Right lobe of liver (tissue), 4 donors: Measurements from ENCODE around the gene CDC42BPA.

Source experiments
- POLR2A ChIP-seq: fragments of 450-650 bp; IDR thresholded peaks from one replicate; pipeline ENCODE4 v1.6.1; 2017; ENCODE audit warnings: antibody characterized with exemption, mild to moderate bottlenecking
- TF ChIP-seq, protein P1 (sequence below), 4 donors: fragments of 200-600 bp in 3 of 4; fragments of 450-650 bp in 1 of 4; IDR thresholded peaks; one replicate each; pipeline versions ENCODE4 v1.5.1 to v1.8.0; 2016 to 2022; ENCODE audit warnings: antibody characterized with exemption in 4 of 4, mild to moderate bottlenecking in 2 of 4
- donor health status: DM: no; HTN: no; CAD: no.
- donor health status: DM: no; HTN: no; CAD: no.
- donor health status: DM: no; HTN: yes; CAD: no.

DNA sequence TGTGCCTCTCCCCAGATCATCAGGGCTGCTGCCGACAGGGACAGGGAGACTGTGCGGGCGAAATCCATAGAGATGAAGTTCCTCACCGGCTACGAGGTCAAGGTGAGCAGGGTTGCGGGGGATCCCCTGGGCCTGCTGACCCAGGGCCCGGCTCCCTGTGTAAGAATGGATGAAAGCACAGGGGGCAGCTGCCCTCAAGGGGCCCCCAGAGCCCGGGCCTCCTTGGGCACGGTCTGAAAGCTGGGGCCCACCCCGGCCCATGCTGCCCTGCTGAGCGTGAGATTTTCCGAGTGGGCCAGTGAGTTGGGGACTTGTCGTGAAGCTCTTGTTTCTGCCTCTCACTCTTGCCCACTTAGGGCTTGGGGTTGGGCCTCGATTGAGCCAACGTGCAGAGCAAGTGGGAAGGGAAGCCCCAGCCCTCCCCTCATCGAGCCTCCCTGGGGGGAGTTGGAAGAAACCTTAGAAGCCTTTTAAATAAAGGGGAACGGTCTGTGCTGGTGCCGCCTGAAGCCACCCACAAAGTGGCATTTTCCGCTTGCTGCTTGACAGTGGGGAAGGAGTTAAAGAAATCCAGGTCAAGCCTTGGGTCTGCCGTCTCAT, 333.0 kb downstream of the CDC42BPA start:
- TF ChIP-seq, protein P1, sequence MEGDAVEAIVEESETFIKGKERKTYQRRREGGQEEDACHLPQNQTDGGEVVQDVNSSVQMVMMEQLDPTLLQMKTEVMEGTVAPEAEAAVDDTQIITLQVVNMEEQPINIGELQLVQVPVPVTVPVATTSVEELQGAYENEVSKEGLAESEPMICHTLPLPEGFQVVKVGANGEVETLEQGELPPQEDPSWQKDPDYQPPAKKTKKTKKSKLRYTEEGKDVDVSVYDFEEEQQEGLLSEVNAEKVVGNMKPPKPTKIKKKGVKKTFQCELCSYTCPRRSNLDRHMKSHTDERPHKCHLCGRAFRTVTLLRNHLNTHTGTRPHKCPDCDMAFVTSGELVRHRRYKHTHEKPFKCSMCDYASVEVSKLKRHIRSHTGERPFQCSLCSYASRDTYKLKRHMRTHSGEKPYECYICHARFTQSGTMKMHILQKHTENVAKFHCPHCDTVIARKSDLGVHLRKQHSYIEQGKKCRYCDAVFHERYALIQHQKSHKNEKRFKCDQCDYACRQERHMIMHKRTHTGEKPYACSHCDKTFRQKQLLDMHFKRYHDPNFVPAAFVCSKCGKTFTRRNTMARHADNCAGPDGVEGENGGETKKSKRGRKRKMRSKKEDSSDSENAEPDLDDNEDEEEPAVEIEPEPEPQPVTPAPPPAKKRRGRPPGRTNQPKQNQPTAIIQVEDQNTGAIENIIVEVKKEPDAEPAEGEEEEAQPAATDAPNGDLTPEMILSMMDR (IDR thresholded peaks at IDR 0.05) = no peak
- TF ChIP-seq POLR2A = no peak
